Activated CD4-positive, alpha-beta T cell treated with anti-CD3 and anti-CD28 coated beads, Interleukin-10, Interleukin-2, amounts not matched to agents 100 ng/mL and 50 ng/mL, durations not matched to agents 16 hours and 8 hours (primary cell): ENCODE data around the gene TNPO2.
"Not testable (repeated sequence)": the region's sequence is repeated elsewhere in the genome, so short reads cannot be mapped to it uniquely, and the experiment has no call there.

Experiments used
- DNase-seq: peaks from one replicate; pipeline ENCODE4 v3.0.0-alpha.2; 2020

TNPO2 gene

DNA sequence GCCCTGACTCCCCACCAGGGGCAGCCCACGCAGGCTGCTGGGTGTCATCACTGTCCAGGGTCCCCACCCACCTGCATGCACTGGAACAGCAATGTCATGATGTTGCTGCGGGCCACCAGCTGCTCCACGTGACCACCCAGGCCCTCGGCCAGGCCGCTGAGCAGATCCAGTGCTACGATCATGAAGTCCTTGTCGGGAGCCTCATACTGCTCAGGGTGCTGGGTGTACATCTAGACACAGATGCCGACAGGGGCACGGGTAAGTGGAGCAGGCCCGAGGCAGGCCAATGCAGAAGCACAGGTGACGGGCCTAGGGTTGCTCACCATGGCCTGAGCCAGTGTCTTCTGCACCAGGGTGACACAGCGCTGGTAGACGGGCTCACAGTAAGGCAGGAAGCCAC lies 18.6 kb downstream of the TNPO2 start:
- DNase-seq, result no peak

DNA sequence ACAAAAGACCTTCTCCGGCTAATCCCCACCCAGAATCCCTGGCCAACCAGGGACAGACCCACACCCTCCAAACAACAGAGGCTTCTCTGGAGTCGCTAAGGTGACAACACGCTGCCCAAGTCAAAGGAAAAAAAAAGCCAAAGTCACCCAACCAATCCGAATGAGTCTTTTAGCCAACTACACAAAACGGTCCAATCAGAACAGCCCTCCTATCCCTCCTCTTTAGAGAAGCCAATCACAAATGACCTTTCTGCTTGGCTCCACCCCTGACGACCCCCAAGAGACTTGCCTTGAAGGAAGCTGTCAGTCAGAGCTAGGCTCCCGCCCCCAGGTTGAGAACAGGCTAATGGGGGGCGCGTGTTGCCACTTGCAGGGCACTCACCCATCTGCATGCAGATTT lies 20.7 kb downstream of the TNPO2 start:
- peak; percentile 44 for DNase-seq

GRCh38 chr19:12701596-12702282 lies 22.0 kb downstream of the TNPO2 start:
- DNase-seq, result no peak

DNA sequence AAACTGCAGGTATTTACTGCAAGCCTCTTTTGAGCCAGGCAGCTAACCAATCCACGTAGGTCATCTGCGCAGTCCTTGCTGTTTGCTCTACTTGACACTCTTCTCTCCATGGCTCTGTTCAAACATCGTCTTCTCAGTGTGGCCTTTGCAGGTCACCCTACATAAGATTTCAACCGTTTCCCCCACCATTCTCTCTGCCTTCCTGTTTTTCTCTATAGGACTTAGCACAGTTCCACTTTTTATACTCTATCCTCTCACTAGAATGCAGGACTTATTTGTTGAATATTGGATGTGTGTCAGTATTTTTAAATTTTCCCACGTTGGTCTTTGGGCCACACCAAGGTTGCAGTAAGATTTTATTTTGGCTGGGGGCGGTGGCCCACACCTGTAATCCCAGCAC lies 25.6 kb downstream of the TNPO2 start:
- no peak for DNase-seq

DNA sequence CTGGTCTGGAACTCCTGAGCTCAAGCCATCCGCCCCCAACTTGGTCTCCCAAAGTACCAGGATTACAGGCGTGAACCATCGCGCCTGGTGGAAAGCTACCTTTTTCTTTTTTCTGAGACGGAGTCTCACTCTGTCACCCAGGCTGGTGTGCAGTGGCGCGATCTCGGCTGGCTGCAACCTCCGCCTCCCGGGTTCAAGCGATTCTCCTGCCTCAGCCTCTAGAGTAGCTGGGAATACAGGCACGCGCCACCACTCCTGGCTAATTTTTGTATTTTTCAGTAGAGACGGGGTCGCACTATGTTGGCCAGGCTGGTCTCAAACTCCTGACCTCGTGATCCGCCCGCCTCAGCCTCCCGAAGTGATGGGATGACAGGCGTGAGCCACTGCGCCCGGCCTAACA lies 26.3 kb downstream of the TNPO2 start:
- not testable (repeated sequence) for DNase-seq

GRCh38 chr19:12696366-12697335 lies 27.1 kb downstream of the TNPO2 start, which contains the start of gene FBXW9:
TSS of gene FBXW9 (minus strand) at chr19:12696631. CDS start at chr19:12696581, 50 bp downstream.
- peak; percentile 96 for DNase-seq

DNA sequence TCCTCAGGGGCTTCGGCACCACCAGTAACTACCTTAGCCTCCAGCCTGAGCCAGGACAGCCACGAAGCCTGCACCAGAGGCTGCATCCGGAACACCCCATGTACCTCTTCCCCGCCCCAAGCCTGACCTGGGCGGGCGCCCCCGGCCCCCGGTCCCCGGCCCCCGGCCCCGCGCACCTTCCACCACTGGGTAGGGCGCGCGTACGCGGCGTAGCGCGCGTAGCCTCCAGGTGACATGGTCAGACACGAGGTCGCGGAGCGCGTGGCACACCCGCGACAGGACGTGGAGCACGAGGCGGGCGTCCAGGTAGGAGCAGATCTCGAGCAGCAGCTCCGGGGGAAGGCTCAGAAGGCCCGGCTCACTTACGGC lies 27.8 kb downstream of the TNPO2 start:
- peak; percentile 39 for DNase-seq

GRCh38 chr19:12695514-12695913 lies 28.2 kb downstream of the TNPO2 start:
- DNase-seq, result no peak

GRCh38 chr19:12695096-12695495 lies 28.6 kb downstream of the TNPO2 start:
- peak; percentile 36 for DNase-seq

DNA sequence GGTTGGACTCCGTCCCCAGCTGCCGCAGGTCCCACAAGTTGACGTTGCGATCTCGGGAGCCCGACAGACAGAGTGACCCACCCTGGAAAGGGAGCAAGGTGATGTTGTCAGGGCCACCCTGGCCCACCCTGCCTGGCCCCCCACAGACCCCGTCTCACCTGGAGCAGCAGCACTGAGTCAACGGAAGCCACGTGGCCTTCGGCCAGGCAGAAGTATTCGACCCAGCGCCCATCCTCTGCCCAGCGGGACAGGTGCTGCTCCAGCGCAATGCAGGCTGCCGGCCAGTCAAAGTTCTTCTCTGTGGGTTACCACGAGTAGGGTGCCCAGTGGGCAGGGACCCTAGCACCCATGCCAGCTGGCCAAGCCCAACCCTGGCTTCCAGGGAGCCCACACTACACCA lies 29.1 kb downstream of the TNPO2 start:
- no peak for DNase-seq

- no peak for DNase-seq
Measured at GRCh38 chr19:12692960-12693359, 30.8 kb downstream of the TNPO2 start.

- no peak for DNase-seq
Measured at GRCh38 chr19:12689581-12690216, 34.0 kb downstream of the TNPO2 start.

DNA sequence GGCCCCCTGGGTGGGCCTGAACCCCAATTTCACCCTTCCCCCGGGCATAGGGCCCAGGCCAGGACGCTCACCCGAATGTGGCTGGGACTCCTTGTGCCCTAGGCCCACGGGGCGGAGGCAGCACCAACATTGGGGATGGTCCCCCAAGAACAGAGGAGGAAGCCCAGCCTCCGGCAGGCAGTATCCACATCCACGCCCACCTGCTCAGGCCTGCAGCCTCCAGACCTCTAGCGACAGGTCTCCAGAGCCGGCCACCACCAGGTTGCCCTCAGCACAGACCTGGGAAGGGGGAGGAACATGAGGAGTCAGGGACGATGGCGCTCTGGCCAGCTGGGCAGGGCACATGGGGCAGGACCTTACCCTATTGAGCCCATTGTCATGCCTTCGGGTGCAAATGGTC lies 34.7 kb downstream of the TNPO2 start:
- DNase-seq, result no peak

- no peak for DNase-seq
Measured at GRCh38 chr19:12687496-12688196, 36.1 kb downstream of the TNPO2 start, which contains the start of gene GNG14. TSS of gene GNG14 (plus strand) at chr19:12687998. CDS start at chr19:12688049, 51 bp downstream.

DNA sequence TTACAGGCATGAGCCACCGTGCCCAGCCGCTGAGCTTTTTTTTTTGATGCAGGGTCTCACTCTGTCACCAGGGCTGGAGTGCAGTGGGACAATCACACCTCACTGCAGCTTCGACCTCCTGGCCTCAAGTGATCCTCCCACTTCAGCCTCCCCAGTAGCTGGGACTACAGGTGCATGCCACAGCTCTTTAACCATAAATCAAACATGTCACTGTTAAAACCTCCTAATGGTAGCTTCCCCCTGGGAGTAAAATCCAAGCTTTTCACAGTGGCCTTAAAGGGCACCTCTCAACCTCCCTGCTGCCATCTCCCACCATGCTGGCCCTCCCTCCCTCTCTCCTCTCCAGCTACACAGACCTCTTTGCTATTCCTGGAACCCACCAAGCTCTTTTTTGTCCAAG lies 37.9 kb downstream of the TNPO2 start:
- DNase-seq, result no peak

- DNase-seq, result peak; percentile 96
Measured at GRCh38 chr19:12681074-12681987, 42.4 kb downstream of the TNPO2 start, which contains the start of gene DHPS. TSS of gene DHPS (minus strand) at chr19:12681880. CDS start at chr19:12681766, 114 bp downstream.

- no peak for DNase-seq
Measured at GRCh38 chr19:12680034-12680433, 43.7 kb downstream of the TNPO2 start.

GRCh38 chr19:12678039-12678438 lies 45.7 kb downstream of the TNPO2 start:
- not testable (repeated sequence) for DNase-seq

DNA sequence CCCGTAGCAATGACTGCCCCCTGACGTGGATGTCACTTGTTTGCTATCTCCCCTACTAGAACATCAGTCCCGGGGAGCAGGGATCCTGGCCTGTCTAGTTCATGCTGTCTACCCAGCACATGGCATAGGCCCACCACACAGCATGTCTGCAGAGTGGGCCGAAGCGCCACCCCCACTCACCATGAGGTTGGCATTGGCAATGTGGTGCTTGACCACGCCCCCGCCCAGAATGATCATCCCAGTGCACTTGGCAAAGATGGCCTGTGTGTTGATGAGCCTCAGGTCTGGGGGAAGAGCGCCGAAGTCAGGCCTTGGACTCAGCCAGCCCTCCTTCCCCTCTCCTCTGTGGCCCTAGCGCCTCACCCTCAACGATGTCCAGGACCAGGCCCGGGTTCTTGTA lies 46.8 kb downstream of the TNPO2 start:
- DNase-seq, result no peak

- DNase-seq, result peak; percentile 91
Measured at GRCh38 chr19:12676384-12676792, 47.3 kb downstream of the TNPO2 start.

- DNase-seq, result no peak
Measured at GRCh38 chr19:12675940-12676339, 47.8 kb downstream of the TNPO2 start.
